GM15510 (cell line): ENCODE data around the gene PRTN3.
A peak's percentile ranks its signal among the peaks of the same experiment; 100 is the strongest.

ENCODE experiments used
- POLR2A ChIP-seq: IDR thresholded peaks from 3 replicates; pipeline ENCODE4 v1.6.1; 2011; ENCODE audit warnings: borderline replicate concordance; ENCODE audit not compliant: insufficient read length; ENCODE audit errors: extremely low read depth

PRTN3 gene

DNA sequence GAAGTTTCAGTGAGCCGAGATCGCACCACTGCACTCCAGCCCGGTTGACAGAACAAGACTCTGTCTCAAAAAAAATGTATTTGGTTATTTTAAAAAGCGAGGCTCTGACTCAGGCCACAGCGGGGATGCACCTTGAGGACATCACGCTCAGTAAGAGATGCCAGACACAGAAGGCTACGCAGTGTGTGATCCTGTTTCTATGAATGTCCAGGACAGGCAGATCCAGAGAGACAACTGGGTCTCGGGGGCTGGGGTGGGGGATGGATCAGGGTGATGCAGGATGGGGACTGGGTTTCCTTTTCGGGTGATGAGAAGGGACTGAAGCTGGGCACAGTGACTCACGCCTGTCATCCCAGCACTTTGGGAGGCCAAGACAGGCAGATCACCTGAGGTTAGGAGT lies 46.8 kb downstream of the PRTN3 start:
- TF ChIP-seq POLR2A = no peak

GRCh38 chr19:888581-889385 lies 48.0 kb downstream of the PRTN3 start:
- no peak for TF ChIP-seq POLR2A

DNA sequence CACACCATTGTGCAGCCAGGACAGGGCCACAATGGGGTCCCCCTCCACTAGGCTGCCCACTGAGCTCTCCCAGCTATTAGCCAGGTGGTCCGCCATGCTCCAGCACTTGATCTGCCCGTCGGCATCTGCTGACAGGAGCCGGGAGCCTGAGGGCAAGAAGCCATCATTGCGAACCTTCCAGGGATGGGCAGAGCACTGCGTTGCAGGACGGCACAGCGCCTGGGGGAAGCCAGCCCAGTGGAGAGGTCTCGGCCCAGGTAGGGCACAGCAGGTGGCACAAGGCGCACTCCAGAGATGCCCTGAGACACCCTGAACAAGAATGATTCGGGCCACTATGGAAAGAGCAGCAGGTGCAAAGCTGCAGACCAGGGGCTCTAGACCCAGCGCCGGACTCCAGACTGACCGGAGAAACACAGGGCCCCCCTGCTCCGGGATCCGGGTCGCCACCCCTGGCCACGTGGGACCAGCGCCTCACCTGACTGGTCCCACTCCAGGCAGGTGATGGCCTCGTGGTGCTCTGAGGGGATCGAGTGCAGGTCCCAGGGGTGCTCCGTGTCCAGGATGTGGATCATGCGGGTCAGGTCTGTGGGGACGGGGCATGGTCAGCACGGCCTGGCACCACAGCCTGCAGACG lies 49.0 kb downstream of the PRTN3 start:
- TF ChIP-seq POLR2A = no peak

DNA sequence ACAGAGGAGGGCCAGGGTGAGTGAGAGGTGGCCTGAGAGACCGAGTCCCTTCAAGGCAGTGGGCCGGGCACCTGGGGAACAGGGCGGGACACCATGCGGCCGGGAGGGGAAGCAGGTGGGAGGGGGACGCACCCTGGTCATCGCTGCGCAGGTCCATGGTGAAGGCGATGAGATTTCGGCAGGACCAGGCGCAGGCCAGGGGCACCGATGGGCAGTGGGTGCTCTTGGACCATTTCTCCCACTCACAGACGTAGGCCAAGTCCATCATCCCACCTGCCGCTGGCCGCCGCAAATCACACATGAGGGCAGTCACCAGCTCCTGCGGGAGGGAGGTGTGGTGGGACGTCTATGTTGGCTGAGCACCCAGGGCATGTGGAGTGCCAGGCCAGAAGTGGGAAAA lies 50.0 kb downstream of the PRTN3 start:
- TF ChIP-seq POLR2A = no peak

- no peak for TF ChIP-seq POLR2A
Measured at GRCh38 chr19:892243-892893, 51.6 kb downstream of the PRTN3 start.

GRCh38 chr19:892894-893689 lies 52.3 kb downstream of the PRTN3 start, which contains the start of the genes MED16 and RNU6-9:
Gene MED16, minus strand, starts transcription at chr19:893187. Its CDS starts 2,056 bp downstream, at chr19:891131.
Gene RNU6-9, plus strand, starts transcription at chr19:893484.
- peak; percentile 72 for TF ChIP-seq POLR2A

GRCh38 chr19:896434-896833 lies 55.6 kb downstream of the PRTN3 start:
- no peak for TF ChIP-seq POLR2A

- no peak for TF ChIP-seq POLR2A
Measured at GRCh38 chr19:896999-897398, 56.2 kb downstream of the PRTN3 start.

DNA sequence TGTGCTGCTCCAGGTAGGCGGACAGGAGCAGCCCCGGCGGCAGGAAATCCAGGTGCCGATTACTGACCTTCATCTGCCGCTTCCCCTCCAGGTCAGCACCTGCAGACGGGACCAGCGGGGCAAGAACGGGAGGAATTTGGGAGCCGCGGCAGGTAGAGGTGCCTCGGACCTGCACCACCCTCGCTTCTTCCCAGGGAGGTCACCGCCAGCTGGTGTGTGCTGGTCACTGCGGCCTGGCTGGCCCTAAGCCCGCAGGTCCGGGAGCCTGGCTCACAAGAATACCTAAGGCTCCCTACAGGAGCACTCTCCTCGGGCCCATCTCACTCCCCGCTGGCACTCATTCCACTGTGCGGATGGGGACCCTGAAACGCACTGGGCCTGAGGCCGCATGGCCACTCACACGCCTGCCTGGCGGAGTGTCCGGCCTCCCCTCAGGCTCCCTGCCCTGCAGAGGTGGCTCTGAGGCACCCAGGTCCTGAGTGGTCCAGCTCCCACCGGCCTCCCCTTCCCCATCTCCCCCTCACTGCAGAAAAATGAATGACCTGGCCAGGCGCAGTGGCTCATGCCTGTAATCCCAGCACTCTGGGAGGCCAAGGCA lies 56.7 kb downstream of the PRTN3 start:
- TF ChIP-seq POLR2A = no peak
